GM20431 (cell line): ENCODE results near the gene KLK8.

Source experiments
- in situ Hi-C: fragments of 300-500 bp; cut with MseI, MboI; formaldehyde crosslinking; loops from one replicate; pipeline ENCODE4 v1.15.0; 2020; ENCODE audit warnings: low sequenced_read_pairs; ENCODE audit not compliant: unreplicated experiment

KLK8 gene

DNA sequence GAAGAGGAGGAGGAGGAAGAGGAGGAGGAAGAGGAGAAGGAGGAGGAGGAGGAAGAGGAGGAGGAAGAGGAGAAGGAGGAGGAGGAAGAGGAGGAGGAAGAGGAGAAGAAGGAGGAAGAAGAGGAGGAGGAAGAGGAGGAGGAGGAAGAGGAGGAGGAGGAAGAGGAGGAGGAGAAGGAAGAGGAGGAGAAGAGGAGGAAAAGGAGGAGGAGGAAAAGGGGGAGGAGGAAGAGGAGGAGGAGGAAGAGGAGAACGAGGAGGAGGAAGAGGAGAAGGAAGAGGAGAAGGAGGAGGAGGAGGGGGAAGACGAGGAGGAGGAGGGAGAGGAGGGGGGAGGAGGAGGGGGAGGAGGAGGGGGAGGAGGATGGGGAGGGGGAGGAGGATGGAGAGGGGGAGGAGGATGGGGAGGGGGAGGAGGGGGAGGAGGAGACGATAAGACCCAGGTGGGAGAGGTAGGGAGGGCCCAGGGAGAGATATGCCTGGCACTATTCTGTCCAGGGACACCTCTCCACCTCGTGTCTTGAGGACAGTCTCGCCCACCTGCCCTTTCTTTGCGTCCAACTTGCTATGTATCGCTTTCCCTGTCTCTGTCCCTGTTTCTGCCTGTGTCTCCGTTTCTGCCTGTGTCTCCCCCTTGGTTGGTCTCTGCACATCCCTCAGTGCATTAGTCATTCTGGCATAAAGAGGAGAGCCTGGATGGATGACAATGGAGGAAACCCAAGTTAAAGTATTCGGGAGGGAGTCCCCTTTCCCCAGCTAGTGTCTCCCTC, 41.5 kb downstream of the KLK8 start:
- in situ Hi-C loops = no loop called here

DNA sequence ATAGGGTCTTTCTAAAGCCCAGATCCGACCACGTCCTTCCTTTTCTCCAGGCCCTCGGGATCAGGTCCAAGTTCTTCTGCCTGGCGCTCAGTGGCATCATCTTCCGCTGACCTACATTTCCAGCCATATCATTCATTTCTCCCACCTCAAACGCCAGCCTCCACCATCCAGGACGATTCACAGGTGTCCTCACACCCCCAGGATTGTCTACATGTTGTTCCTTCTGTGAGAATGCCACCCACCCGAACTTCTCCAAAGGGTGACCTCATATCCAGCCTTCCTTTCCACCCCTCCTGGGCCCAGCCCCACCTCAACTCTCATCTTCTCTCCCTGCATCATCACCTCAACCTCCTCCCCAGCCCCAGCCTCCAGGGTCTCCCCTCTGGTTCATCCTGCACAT, 43.8 kb downstream of the KLK8 start:
- in situ Hi-C loops = no loop called here

- in situ Hi-C loops = no loop called here
Observed at GRCh38 chr19:50952910-50953309, 48.5 kb downstream of the KLK8 start, which contains the start of gene KLK5. TSS of gene KLK5 (minus strand) at chr19:50953038. CDS start at chr19:50952657, 381 bp downstream.

DNA sequence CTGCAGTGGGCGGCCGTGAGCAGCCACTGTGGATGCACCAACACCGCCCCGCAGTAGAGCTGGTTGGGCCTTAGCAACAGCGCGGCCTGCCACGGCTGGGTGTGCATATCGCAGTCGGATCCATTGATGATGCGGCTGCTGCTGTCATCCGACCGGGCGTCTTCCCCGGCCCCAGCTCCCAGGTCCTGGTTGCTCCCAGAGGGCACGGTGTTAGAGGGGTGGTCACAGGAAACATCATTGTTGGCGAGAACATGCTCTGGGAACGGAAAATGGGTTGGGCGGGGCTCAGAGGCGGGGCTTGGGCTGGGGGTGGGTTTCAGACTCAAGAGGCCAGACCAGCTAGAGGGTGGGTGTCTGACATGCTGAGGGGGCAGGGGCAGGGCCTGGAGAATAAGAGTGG, 51.5 kb downstream of the KLK8 start:
- in situ Hi-C loops = no loop called here

GRCh38 chr19:50947123-50947522, 54.3 kb downstream of the KLK8 start:
- in situ Hi-C loops = no loop called here
